Measurements from ENCODE around the gene PHTF2. TPM values are rescaled to one million over a fixed set of nuclear protein-coding genes. Genes with fewer than 3 reads are reported as not detected.

The PHTF2 gene
- total RNA-seq, 1 experiment from 2014 or later: 26.7 TPM

- RAD21 ChIA-PET (ENCODE audit: low non-redundant PET in 1 of 2, low total read pairs in 2 of 2, uncharacterized antibody in 2 of 2, unreplicated experiment in 2 of 2): no interaction called here
- CTCF ChIA-PET: no interaction called here
- no peak for TF ChIP-seq REST (IDR thresholded peaks at IDR 0.05; ENCODE audit: low read depth)
- 0 out of 6 replicates have a peak, but pooled peaks of 1 of the 3 experiments have one; percentile 16 for TF ChIP-seq CTCF (IDR thresholded peaks at IDR 0.05 in 2 of 3, conservative IDR thresholded peaks at IDR 0.05 in 1 of 3; ENCODE audit: borderline replicate concordance in 1 of 3, insufficient read depth in 1 of 3, low read depth in 2 of 3, low read length in 2 of 3)
- H3K9me3 ChIP-seq (ENCODE audit: control insufficient read depth in 1 of 2, insufficient read depth in 1 of 2, low read depth in 1 of 2, low read length in 2 of 2): no peaks in the 10 kb centered on the region
- no peak for DNase-seq (ENCODE audit: low read depth, low spot score)
- BruUV-seq (replicated peaks): no TSS peak
- H2AFZ ChIP-seq (ENCODE audit: low read depth, low read length, poor library complexity, severe bottlenecking): no peak overlapping the region
- no peaks in the 10 kb centered on the region for H3K36me3 ChIP-seq (ENCODE audit: control insufficient read depth in 1 of 2, insufficient read depth in 2 of 2, low read length in 2 of 2)
- ATAC-seq: no peak
- no peaks in the 10 kb centered on the region for H4K20me1 ChIP-seq (ENCODE audit: insufficient read depth)
- no peaks in the 10 kb centered on the region for H3K27me3 ChIP-seq (ENCODE audit: insufficient read depth, low read length)
- no peaks in the 10 kb centered on the region for H3K79me2 ChIP-seq (ENCODE audit: insufficient read depth, low read length)
- no peak overlapping the region for H3K4me3 ChIP-seq (replicated peaks in 1 of 2; ENCODE audit: low read depth in 1 of 2, low read length in 2 of 2)
- H3K9me2 ChIP-seq (ENCODE audit: insufficient read depth): no peaks in the 10 kb centered on the region
- no peaks in the 10 kb centered on the region for H3K4me1 ChIP-seq (ENCODE audit: control insufficient read depth in 1 of 2, insufficient read depth in 2 of 2, low read length in 2 of 2)
- H3K27ac ChIP-seq (ENCODE audit: low read depth, low read length): no peak overlapping the region
- no peak overlapping the region for H3K9ac ChIP-seq (ENCODE audit: low read length)
- H3K4me2 ChIP-seq (ENCODE audit: low read length): no peak overlapping the region
- intact Hi-C loops (cut with micrococcal nuclease): no loop called here
- POLR2A ChIA-PET: no interaction called here
Measured at GRCh38 chr7:77910124-77910523, 111.6 kb downstream of the PHTF2 start.

- CTCF ChIA-PET: no interaction called here
- no peaks in the 10 kb centered on the region for H3K9me3 ChIP-seq (ENCODE audit: control insufficient read depth in 1 of 2, insufficient read depth in 1 of 2, low read depth in 1 of 2, low read length in 2 of 2)
- H3K9ac ChIP-seq (ENCODE audit: low read length): no peak overlapping the region
- POLR2A ChIA-PET: no interaction called here
- no peak overlapping the region for H3K4me3 ChIP-seq (replicated peaks in 1 of 2; ENCODE audit: low read depth in 1 of 2, low read length in 2 of 2)
- no peaks in the 10 kb centered on the region for H3K79me2 ChIP-seq (ENCODE audit: insufficient read depth, low read length)
- H3K4me2 ChIP-seq (ENCODE audit: low read length): no peak overlapping the region
- no peaks in the 10 kb centered on the region for H4K20me1 ChIP-seq (ENCODE audit: insufficient read depth)
- no TSS peak for BruUV-seq (replicated peaks)
- no peak overlapping the region for H2AFZ ChIP-seq (ENCODE audit: low read depth, low read length, poor library complexity, severe bottlenecking)
- no peaks in the 10 kb centered on the region for H3K4me1 ChIP-seq (ENCODE audit: control insufficient read depth in 1 of 2, insufficient read depth in 2 of 2, low read length in 2 of 2)
- no peak overlapping the region for H3K27ac ChIP-seq (ENCODE audit: low read depth, low read length)
- intact Hi-C loops (cut with micrococcal nuclease): no loop called here
- ATAC-seq: no peak
- DNase-seq (ENCODE audit: low read depth, low spot score): no peak
- RAD21 ChIA-PET (ENCODE audit: low non-redundant PET in 1 of 2, low total read pairs in 2 of 2, uncharacterized antibody in 2 of 2, unreplicated experiment in 2 of 2): no interaction called here
- H3K27me3 ChIP-seq (ENCODE audit: insufficient read depth, low read length): no peaks in the 10 kb centered on the region
- H3K36me3 ChIP-seq (ENCODE audit: control insufficient read depth in 1 of 2, insufficient read depth in 2 of 2, low read length in 2 of 2): no peaks in the 10 kb centered on the region
- H3K9me2 ChIP-seq (ENCODE audit: insufficient read depth): no peaks in the 10 kb centered on the region
- TF ChIP-seq ZNF274 (IDR thresholded peaks at IDR 0.05; ENCODE audit: low read depth, low read length): no peak
- TF ChIP-seq SIN3A (IDR thresholded peaks at IDR 0.05; ENCODE audit: low read depth): no peak
- no peak for TF ChIP-seq EZH2 (IDR thresholded peaks at IDR 0.05)
- no peak for TF ChIP-seq ELF1 (IDR thresholded peaks at IDR 0.05; ENCODE audit: borderline replicate concordance, low read depth)
- TF ChIP-seq EGR1 (IDR thresholded peaks at IDR 0.05; ENCODE audit: low read depth): no peak
- TF ChIP-seq TCF7L2 (IDR thresholded peaks at IDR 0.05; ENCODE audit: borderline replicate concordance, extremely low read depth, insufficient read depth, insufficient read length): no peak
- TF ChIP-seq REST (IDR thresholded peaks at IDR 0.05; ENCODE audit: low read depth): no peak
- no peak for TF ChIP-seq FOSL1 (IDR thresholded peaks at IDR 0.05; ENCODE audit: low read depth)
- TF ChIP-seq SP1 (IDR thresholded peaks at IDR 0.05; ENCODE audit: low read depth): no peak
- TF ChIP-seq RAD21 (IDR thresholded peaks at IDR 0.05; ENCODE audit: low read depth): no peak
Measured at GRCh38 chr7:77912293-77912692, 113.7 kb downstream of the PHTF2 start.

All from HCT116 (cell line).